HG02870 (cell line): ENCODE results near the gene NEUROD1.

ENCODE experiments used
- ATAC-seq: cut with Tn5 transposase; IDR thresholded peaks from one replicate; pipeline ENCODE4 v1.9.1; 2021; ENCODE audit warnings: mild to moderate bottlenecking, moderate library complexity; ENCODE audit not compliant: unreplicated experiment

Gene NEUROD1

GRCh38 chr2:181680937-181681811, 857 bp upstream of the NEUROD1 start:
- ATAC-seq: no peak

GRCh38 chr2:181679544-181679979, 755 bp downstream of the NEUROD1 start:
- ATAC-seq: no peak

GRCh38 chr2:181678861-181679543, 1.3 kb downstream of the NEUROD1 start:
- ATAC-seq: no peak

- no peak for ATAC-seq
Measured at GRCh38 chr2:181677912-181678586, 2.3 kb downstream of the NEUROD1 start.

DNA sequence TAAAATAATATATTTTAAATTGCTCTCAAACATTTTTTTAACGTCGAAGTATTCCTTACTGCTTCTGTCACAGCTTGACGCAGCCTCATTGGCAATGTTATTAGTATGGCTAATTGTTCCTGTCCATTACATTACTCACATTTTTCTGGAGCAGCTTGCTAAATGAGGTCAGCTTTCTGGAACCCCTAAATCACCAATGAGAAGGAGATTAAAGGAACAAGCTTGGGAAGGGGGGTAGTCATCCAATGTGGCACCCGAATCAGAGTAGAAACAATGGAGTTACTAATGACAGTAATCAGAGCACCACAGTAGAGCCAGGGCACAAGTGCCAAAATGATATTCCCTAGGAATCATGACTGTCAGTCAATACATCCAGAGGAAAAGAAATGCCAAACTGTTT, 5.1 kb downstream of the NEUROD1 start:
- ATAC-seq: no peak

GRCh38 chr2:181674461-181674860, 5.9 kb downstream of the NEUROD1 start:
- no peak for ATAC-seq

DNA sequence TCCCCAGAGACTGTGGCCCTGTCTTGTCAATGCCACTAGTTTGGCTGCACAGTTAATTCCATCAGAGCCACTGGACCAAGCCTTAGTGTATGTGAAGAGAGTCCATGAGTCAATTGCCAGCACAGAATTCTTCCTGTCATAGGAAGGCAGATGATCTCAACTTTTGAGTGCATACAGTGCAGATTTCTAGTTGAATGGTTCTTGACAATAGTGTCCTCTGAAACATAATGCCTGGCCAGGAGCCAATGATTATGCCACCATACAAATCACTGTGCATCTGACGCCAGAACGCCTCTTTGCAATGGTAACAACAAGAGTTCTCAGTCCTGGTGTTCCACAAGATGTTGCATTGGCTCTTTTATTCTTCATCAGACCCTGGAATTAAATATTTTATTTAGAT, 7.1 kb downstream of the NEUROD1 start:
- ATAC-seq: peak; percentile 2

DNA sequence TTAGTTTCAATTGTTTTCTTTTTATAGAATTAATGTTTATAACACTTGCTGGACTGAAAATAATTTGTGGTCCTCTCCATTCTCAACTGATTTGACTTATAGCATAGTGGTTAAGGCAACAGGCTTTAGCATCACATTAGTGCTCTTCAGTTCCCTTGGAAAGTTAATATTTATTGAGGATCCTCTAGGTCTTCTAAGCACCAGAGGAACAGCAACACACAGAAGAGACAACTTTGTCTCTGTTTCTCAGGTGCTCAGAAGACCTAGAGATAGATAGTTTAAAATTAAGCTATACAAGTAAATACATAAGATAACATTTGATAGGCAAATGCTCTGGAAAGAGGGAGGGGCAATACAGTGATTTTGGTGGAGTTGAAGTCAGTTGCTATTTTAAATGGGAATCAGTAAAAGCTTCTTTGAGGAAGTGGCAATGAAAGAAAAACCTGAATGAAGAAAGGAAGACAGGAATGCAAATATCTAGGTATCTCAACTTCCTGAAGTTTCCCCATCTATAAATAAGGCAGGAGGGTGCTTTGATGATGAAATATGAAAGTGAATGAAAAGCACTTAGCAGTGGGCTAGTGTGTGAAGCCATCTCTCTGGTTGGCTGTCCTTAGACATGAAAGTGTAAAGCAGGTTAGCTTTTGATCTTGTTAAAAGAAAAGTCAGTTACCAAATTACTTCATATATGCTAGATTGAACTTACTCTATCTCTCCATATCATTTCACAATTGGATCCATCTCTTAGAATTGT, 7.9 kb downstream of the NEUROD1 start:
- ATAC-seq: peak; percentile 92

- ATAC-seq: no peak
Measured at GRCh38 chr2:181670632-181671031, 9.7 kb downstream of the NEUROD1 start.

DNA sequence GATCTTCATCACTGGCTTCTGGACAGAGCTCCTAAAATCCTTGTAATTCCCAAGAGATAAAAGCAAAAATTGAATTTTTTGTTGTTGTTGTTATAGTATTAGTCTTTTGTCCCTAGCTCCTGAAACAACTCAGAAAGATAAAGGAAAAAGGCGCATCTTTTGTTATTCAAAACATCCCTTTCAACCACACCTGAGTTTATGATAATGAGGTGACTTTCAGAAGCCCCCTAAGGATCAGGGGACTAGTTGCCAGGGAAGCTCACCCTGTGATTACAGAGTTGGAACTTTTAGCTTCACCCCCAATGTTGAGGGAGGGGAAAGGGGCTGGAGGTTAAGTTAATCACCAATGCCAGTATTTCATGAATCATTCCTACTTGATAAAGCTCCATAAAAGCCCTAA, 13.1 kb downstream of the NEUROD1 start:
- ATAC-seq: no peak

- no peak for ATAC-seq
Measured at GRCh38 chr2:181662287-181662686, 18.0 kb downstream of the NEUROD1 start.

- ATAC-seq: no peak
Measured at GRCh38 chr2:181660181-181660580, 20.1 kb downstream of the NEUROD1 start.

GRCh38 chr2:181658444-181658843, 21.9 kb downstream of the NEUROD1 start:
- ATAC-seq: no peak

- ATAC-seq: no peak
Measured at GRCh38 chr2:181657379-181657778, 22.9 kb downstream of the NEUROD1 start.

DNA sequence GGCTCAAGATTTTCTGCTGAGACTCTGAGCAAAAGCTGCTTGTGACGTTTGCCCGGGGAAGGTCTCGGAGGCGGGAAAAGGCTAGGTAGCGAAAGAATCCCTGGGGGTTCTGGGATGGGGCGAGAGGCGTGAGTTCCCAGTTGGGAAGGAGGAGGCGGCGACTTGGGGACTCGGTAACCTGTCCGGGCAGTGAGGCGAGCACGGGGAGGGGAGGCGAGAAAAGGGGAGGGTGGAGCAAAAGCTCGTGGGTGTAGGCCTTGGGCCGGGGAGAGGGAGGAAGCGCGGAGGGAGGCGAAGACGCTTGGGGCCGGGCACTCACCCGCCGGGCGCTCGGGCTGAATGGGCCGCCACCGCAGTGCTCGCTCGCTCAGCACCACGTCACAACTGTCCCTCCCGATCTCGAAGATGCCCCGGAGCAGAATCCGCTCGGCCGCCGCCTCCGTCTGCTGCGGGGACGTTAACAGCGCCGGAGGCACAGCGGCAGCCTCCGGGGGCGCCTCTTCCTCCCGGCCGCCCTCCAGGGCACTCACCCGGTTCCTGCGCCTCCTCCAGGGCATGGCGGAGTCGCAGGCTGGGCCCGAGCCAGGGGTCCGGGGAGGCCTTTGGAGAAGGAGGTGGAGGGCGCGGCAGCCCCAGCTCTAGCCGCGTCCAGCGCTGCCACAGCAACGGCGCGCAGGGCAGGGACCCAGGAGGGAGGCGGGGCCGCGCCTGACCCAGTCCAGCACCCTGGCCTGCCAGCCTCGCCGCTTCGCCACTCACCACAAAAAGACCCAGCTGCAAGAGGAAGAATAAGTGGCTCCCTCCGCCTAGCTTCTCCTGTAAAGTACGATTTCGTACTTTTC, 23.6 kb downstream of the NEUROD1 start, which contains the start of gene CERKL:
Gene CERKL, minus strand, starts transcription at position 656 of the 842 bp plus-strand sequence. Its CDS starts 99 bp downstream, at position 557.
- ATAC-seq: peak; percentile 88

DNA sequence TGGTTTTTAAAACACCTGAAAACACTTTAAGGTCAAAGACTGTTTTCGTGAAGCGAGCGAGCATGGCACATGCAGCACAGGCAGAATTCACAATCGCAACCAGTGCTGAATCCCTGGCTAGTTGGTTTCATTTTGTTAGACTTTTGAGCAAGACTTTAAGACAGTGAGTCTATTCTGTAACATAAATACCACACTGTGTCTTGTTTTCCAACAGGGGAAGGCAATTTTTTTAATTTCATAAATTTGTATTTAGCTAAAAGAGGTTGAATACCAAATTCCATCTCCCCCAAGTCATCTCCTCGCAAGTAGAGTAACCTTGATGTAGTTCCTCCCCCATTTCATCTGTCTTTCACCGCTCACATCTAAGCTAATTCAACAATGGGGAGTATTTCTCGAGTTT, 24.8 kb downstream of the NEUROD1 start:
- ATAC-seq: no peak

DNA sequence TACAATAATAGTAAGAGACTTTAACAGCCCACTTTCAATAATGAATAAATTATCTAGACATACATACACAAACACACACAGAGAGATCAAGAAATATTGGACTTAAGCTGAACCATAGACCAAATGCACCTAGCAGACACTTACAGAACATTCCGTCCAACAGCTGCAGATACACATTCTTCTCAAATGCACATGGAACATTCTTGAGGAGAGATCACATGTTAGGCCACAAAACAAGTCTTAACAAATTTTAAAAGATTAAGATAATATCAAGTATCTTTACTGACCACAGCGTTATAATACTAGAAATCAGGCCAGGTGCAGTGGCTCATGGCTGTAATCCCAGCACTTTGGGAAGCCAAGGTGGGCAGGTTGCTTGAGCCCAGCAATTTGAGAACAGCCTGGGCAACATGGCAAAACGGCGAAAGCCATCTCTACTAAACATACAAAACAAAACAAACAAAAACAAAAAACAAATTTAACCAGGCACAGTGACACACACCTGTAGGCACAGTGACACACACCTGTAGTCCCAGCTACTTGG, 30.8 kb downstream of the NEUROD1 start:
- no peak for ATAC-seq

DNA sequence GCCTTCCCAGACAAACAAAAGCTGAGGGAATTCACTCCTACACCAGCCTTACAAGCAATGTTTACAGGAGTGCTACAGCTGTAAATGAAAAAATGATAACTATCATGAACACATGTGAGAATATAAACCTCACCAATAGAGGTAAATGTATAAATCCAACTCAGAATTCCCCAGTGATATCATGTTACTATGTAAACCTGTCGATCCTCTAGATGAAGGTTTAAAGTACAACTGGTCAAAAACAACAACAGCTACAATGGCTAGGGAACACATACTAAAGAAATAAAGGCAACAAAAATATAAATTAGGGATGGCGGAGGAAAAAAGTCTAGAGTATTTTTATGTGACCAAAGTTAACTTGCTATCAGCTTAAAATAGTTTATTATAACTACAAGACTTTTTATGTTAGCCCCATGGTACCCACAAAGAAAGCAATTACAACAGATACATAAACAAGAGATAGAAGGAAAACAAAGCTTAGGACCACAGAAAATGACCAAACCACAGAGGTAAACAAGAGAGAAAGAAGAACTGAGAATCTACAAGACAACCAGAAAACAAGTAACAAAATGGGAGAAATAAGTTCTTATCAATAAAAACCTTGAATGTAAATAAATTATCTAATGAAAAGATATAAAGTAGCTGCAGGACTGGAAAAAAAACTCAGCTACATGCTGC, 31.7 kb downstream of the NEUROD1 start:
- no peak for ATAC-seq

DNA sequence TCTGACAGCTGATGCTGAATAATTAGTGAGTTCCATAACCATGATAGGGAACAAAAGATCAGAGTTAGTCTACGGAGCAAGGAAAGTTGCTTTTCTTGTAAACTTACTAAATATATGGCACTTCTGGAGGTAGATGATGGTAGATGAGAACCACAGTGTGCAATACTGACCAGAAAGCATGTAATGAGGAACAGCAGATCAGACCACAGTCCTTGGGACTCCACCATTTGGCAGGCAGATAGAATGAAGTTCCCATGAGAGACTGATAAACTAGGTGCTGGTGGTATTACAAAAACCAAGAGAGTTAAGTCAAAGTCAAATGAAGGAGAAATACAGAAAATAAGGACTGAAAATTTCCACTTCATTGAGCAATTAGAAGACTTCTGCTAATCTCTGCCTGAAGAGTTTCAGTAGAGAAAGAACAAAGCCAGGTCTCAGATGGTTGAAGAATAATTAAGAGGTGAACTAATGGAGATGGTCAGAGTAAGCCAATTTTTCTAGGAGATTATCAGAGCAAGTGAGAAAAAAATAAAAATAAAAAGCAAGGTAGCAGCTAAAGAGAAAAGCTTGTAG, 33.8 kb downstream of the NEUROD1 start:
- ATAC-seq: no peak
